Lower lobe of right lung (tissue), 2 donors: ENCODE measurements around the gene EPHA6. TPM values are rescaled to one million over a fixed set of nuclear protein-coding genes. Genes with fewer than 3 reads are reported as not detected.
"Not testable (repeated sequence)": the region's sequence is repeated elsewhere in the genome, so short reads cannot be mapped to it uniquely, and the experiment has no call there.

Experiments used
- ATAC-seq, 2 donors: fragments of 200-7000 bp; cut with Tn5 transposase; one replicate each; pipeline ENCODE4 v1.9.1; 2020 to 2022; ENCODE audit warnings: mild to moderate bottlenecking in 2 of 2, moderate library complexity in 2 of 2
- DNase-seq: peaks from one replicate; pipeline ENCODE4 v3.0.0-alpha.2; 2020
- H3K27ac ChIP-seq: fragments of 200-600 bp; one replicate; pipeline ENCODE4 v1.8.0; 2022
- H3K27me3 ChIP-seq: fragments of 200-600 bp; one replicate; pipeline ENCODE4 v1.8.0; 2022; ENCODE audit warnings: low read depth
- H3K36me3 ChIP-seq: fragments of 200-600 bp; one replicate; pipeline ENCODE4 v1.8.0; 2022; ENCODE audit warnings: mild to moderate bottlenecking
- H3K4me1 ChIP-seq: fragments of 200-600 bp; one replicate; pipeline ENCODE4 v1.8.0; 2022
- H3K4me3 ChIP-seq: fragments of 200-600 bp; one replicate; pipeline ENCODE4 v1.8.0; 2022; ENCODE audit warnings: mild to moderate bottlenecking
- H3K9me3 ChIP-seq: fragments of 200-600 bp; one replicate; pipeline ENCODE4 v1.8.0; 2022
- CTCF ChIP-seq: fragments of 200-600 bp; IDR thresholded peaks from one replicate; pipeline ENCODE4 v1.8.0; 2022; ENCODE audit warnings: antibody characterized with exemption, mild to moderate bottlenecking
- intact Hi-C: fragments of 100-400 bp; cut with DNase I; formaldehyde crosslinking; loops from one replicate; pipeline ENCODE4 v1.11.0; 2022
- total RNA-seq: library from RNA; stranded (reverse); fragmentation: NEBNext Ultra II Directional; extraction: Animal tissue kit (Norgen Biotek cat#: 25700); gene quantifications from one replicate; pipeline ENCODE4 v1.2.1, GENCODE V29; 2021
- donor health status: DM: no; HTN: yes; CAD: no; lungs with severe emphysema.

Gene EPHA6
- total RNA-seq, 1 donor from 2014 or later: 0.53 TPM

- ATAC-seq: no peak
- intact Hi-C loops: no loop called here
- no peak for TF ChIP-seq CTCF
Observed at GRCh38 chr3:97613139-97613538, 798.7 kb downstream of the EPHA6 start.

GRCh38 chr3:97620514-97620913, 806.1 kb downstream of the EPHA6 start:
- not testable (repeated sequence) for ATAC-seq, DNase-seq, H3K36me3 ChIP-seq

More at GRCh38 chr3:97613139-97613538, 798.7 kb downstream of the EPHA6 start:
- Histone ChIP-seq H3K4me3 (no peak overlapping the region), H3K36me3 (no peaks in the 10 kb centered on the region), H3K9me3 (no peaks in the 10 kb centered on the region), H3K27ac (no peak overlapping the region), H3K4me1 (no peaks in the 10 kb centered on the region), H3K27me3 (no peaks in the 10 kb centered on the region)
- DNase-seq: no peak

GRCh38 chr3:97636465-97636864, 822.1 kb downstream of the EPHA6 start:
- no peaks in the 10 kb centered on the region for H3K27me3 ChIP-seq
- H3K9me3 ChIP-seq: no peaks in the 10 kb centered on the region
- intact Hi-C loops: no loop called here
- H3K4me1 ChIP-seq: no peaks in the 10 kb centered on the region
- H3K27ac ChIP-seq: no peak overlapping the region
- no peak for ATAC-seq
- H3K36me3 ChIP-seq: no peaks in the 10 kb centered on the region
- no peak for TF ChIP-seq CTCF
- no peak overlapping the region for H3K4me3 ChIP-seq
- no peak for DNase-seq

More at GRCh38 chr3:97620514-97620913, 806.1 kb downstream of the EPHA6 start:
- intact Hi-C loops, H3K27me3 ChIP-seq, H3K4me1 ChIP-seq, H3K9me3 ChIP-seq, H3K4me3 ChIP-seq, H3K27ac ChIP-seq: not testable (repeated sequence)

- no peaks in the 10 kb centered on the region for H3K9me3 ChIP-seq
- H3K27me3 ChIP-seq: no peaks in the 10 kb centered on the region
- intact Hi-C loops: no loop called here
- TF ChIP-seq CTCF: no peak
- no peak overlapping the region for H3K27ac ChIP-seq
- H3K4me1 ChIP-seq: no peaks in the 10 kb centered on the region
- ATAC-seq (no peak), DNase-seq (no peak)
- no peaks in the 10 kb centered on the region for H3K36me3 ChIP-seq
- no peak overlapping the region for H3K4me3 ChIP-seq
Observed at GRCh38 chr3:97646932-97647331, 832.5 kb downstream of the EPHA6 start.

GRCh38 chr3:97647441-97647982, 833.1 kb downstream of the EPHA6 start:
- no peaks in the 10 kb centered on the region for H3K36me3 ChIP-seq
- no peaks in the 10 kb centered on the region for H3K4me1 ChIP-seq
- no peak overlapping the region for H3K4me3 ChIP-seq
- no peak for DNase-seq
- ATAC-seq: no peak
- H3K27ac ChIP-seq: no peak overlapping the region
- TF ChIP-seq CTCF: no peak
- no peaks in the 10 kb centered on the region for H3K9me3 ChIP-seq
- H3K27me3 ChIP-seq: no peaks in the 10 kb centered on the region
- intact Hi-C loops: no loop called here

GRCh38 chr3:97655971-97656370, 841.6 kb downstream of the EPHA6 start:
- intact Hi-C loops: no loop called here
- Histone ChIP-seq H3K4me1 (no peaks in the 10 kb centered on the region), H3K27ac (no peak overlapping the region), H3K4me3 (no peak overlapping the region), H3K27me3 (no peaks in the 10 kb centered on the region), H3K9me3 (no peaks in the 10 kb centered on the region), H3K36me3 (no peaks in the 10 kb centered on the region)
- no peak for ATAC-seq
- no peak for TF ChIP-seq CTCF
- no peak for DNase-seq
